CD4-positive, alpha-beta T cell treated with Interleukin-10 for 1 hour (primary cell): ENCODE measurements around the gene GJE1.

Experiments used
- DNase-seq: peaks from one replicate; pipeline ENCODE4 v3.0.0-alpha.2; 2020

GJE1 gene

DNA sequence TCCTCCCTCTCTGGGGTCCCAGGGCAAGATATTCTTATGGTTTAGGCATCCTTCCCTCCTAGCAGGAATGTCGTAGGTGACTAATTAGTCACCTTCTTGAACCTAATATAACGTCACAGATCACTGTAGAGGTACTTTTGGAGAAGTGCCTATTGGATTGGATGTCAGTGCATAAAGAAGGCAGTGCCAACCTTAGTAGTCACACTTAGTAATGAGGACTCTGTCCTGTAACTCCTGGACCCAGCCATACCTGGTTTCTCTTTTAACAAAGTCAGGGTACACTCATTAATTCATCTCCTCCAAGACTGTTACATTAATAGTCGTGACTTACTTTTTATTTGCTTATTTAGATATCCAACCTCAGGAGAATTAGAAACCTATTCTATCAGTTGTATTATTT, 34.3 kb downstream of the GJE1 start:
- DNase-seq: no peak

DNA sequence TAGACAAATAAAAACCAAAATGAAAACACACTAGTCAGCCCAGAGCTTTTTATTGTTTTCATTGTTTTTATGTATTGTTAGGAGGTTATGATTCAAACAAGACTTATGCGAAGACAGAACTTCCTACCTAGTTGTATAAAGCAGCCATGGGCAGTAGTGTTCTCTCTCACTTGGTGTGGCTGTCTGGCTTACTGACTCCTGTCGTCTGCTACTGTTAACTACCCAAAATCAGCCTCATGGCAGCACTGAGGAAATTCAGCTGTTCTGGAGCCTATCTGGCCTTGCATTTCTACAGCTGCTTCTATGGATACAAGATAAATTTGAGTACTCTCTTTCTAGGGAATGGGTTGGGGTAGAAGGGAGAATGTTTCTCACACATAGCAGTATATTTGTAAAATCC, 34.8 kb downstream of the GJE1 start:
- no peak for DNase-seq

DNA sequence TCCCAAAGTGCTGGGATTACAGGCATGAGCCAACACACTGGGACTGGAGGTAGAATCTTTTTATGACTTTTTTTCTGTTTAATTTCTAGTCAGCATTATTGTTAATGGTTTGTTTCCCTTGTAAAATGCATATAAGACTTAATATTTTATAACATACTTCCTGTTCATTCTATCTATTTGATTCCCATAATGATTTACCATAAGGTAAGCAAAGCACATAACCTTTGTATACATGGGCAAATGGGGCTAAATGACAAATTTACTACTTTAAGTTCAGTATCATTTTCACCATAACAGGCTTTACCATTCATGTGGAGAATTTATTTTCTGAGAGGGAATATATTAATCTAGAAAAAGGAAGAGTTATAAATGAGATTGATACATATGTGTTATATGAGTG, 38.6 kb downstream of the GJE1 start:
- DNase-seq: no peak

DNA sequence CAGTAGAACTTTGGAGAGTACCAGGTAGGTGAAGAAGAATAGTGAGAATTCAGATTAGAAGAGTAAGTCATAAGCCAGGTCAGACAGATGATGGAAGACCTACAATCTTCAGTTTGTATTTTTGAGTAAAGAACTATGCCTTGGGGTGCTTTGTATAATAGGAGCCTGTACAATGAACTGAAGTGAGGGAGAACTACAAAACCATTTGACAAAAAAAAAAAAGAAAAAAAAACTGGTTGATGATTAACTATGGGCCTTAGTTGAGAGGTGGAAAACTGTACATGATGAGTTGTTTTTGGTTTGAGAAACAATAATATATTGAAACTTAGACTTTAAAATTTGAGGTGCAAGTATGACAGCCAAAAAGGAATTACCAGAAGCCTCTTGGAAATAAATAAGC, 40.0 kb downstream of the GJE1 start:
- DNase-seq: no peak

DNA sequence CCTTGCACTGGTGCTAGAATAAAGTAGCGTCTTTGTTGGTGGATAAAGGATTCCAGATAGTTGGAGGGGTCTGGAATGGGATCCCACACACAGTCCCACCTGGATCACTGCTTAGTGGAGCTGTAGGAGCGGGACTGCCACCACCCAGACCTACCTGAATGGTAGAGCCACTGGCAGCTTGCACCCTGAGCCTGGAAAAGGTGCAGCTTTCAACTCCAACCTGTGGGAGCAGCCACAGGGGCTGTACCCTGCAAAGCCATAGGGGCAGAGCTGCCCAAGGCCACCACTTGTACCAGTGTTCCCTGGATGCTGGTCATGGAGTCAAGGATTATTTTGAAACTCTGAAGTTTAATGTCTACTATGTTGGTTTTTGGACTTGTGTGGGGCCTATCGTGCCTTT, 41.3 kb downstream of the GJE1 start:
- DNase-seq: no peak

DNA sequence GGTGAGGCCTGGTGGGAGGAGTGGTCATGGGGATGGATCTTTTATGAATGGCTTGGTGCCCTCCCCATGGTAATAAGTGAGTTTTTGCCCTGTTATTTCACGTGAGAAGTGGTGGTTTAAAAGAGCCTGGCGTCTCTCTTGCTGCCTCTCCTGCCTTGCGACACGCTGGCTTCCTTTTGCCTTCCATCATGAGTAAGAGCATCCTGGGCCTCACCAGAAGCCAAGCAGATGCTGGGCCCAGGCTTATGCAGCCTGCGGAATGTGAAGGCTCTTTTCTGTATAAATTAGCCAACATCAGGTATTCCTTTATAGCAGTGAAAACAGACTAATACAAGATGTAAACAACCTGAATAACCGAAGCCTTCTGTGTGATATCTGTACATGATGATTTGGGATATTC, 42.0 kb downstream of the GJE1 start:
- no peak for DNase-seq

DNA sequence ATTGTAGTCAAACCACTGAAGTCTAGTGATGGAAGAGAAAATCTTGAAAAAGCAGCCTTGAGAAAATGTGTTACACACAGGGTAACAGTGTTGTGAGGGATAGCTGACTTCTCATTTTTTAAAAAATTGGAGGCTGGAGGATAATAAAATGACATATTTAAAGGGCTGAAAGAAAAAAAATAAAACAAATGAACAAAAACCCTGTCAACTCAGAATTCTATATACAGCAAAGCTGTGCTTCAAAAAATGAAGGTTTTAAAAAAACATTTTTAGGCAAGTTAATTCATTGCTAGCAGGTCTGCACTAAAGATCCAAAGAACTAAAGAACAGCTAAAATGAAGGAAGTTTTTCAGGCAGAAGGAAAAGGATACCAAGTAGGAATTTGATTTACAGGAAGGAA, 45.4 kb downstream of the GJE1 start:
- no peak for DNase-seq

DNA sequence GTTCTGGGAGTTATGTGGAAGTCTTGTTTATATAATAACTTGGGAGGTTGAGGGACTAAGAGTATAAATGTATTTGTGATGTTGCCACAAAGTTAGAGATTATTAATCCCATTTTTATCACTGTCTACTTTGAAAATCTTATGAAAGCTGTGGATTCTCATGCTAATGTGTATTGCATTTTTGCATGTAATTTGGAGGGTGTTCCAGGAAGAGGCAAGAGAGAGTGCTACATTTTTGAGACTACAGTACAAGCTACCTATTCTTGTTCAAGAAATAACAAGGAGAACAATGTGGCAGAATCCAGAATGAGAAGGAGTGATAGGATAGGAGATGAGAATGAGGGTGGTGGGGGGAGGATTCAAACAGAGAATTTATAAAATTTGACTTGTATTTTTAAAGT, 49.3 kb downstream of the GJE1 start:
- no peak for DNase-seq

DNA sequence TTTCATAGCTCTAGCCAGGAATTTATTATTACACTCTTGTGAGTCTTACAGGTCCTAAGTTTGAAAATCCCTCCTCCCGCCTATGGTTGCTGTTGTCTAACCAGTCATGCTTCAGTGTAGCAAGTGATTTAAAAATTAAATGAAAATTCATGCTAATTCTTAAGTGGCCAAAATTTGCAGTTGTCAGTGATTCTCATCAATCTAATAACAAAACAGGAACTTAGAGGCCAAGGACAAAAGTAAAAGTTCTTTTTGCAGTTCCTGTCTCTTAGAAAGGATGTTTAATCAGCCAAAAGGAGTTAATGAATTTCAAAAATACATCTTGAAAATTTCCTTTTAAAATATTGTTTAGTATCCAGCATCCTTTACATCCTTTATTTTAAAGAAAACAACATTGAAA, 50.6 kb downstream of the GJE1 start:
- DNase-seq: no peak

DNA sequence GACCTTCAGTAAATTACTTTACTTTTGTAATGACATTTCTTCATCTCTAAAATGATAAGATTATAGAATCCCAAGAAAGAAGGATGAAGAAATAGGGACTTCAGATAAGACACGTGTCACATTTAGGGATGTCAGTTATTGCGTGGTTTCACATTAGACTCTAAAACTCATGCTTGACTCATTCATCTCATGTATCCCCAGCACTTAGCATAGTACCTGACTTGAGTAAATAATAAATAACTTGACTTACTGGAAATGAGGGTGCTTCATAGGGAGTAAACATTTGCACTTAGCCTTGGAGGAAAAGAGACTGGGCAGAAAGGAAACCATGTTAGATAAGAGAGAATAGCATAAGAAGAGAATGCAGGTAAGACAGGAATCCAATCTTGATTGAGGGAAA, 51.6 kb downstream of the GJE1 start:
- no peak for DNase-seq
